Measurements from ENCODE around the gene IFIT2.

- TF ChIP-seq CTCF (conservative IDR thresholded peaks at IDR 0.05; ENCODE audit: low read length) (no peak), EZH2phosphoT487 (IDR thresholded peaks at IDR 0.05; ENCODE audit: borderline replicate concordance) (no peak)
Observed at GRCh38 chr10:89327803-89328441, 26.1 kb downstream of the IFIT2 start, which contains the start of gene IFIT3.
